ENCODE results near the gene OTOA. TPM values are rescaled to one million over a fixed set of nuclear protein-coding genes. Genes with fewer than 3 reads are reported as not detected.

The OTOA gene
- total RNA-seq, 1 donor from 2014 or later = not detected

- Histone ChIP-seq H3K4me1 (no peaks in the 10 kb centered on the region), H3K27me3 (no peaks in the 10 kb centered on the region)
Observed at GRCh38 chr16:21643785-21644184, 20.0 kb upstream of the OTOA start.

DNA sequence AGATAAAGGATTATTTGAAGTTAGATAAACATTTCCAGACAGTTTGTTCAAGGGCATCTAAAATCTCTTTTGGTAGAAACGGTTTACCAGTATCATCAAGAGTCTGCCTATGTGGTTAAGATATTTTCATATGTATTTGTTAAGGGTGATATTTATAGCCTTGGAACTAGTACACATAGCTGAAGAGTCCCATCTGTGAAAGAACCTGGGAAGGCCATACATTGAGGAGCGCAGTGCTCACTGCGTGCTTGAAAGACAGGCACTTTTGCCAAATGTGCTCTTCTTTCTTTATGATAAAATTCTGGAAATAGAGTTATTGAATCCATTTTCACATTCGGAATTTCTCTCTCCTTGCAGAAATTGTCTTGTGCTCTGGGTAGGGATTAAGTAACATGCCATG, 19.1 kb upstream of the OTOA start:
- peak overlapping the region in 1 of 2 donors; percentile 13 for H3K27ac ChIP-seq

More at GRCh38 chr16:21643785-21644184, 20.0 kb upstream of the OTOA start:
- no peak for DNase-seq (ENCODE audit: low spot score in 2 of 2)
- intact Hi-C loops (cut with DNase I) = no loop called here
- Histone ChIP-seq H3K4me3 (no peak overlapping the region), H3K27ac (no peak overlapping the region), H3K36me3 (no peaks in the 10 kb centered on the region), H3K9me3 (no peaks in the 10 kb centered on the region)
- no peak for TF ChIP-seq CTCF (IDR thresholded peaks at IDR 0.05)

DNA sequence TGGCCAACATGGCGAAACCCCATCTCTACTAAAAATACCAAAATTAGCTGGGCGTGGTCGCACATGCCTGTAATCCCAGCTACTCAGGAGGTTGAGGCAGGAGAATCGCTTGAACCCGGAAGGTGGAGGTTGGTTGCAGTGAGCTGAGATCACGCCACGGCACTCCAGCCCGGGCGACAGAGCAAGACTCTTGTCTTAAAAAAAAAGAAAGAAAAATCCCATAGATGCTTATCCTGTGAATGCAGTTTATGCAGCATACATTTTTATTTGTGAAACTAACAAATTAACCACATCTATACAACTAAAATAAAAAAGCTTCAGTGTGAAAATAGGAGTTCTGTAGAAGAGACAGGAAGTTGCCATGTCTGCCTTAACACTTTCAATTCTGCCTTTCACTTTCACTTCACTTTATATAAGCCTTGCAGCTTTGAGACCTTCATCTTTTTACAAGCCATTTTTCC, 18.5 kb upstream of the OTOA start:
- intact Hi-C loops (cut with DNase I) = no loop called here
- Histone ChIP-seq H3K9me3 (no peaks in the 10 kb centered on the region), H3K36me3 (no peaks in the 10 kb centered on the region), H3K4me3 (peak overlapping the region; percentile 18 to 20), H3K27me3 (no peaks in the 10 kb centered on the region), H3K27ac (peak overlapping the region; percentile 7 to 13), H3K4me1 (no peaks in the 10 kb centered on the region)
- no peak for DNase-seq (ENCODE audit: low spot score in 2 of 2)
- no peak for TF ChIP-seq CTCF (IDR thresholded peaks at IDR 0.05)

More for the DNA sequence above, 19.1 kb upstream of the OTOA start:
- H3K4me1 ChIP-seq = no peaks in the 10 kb centered on the region
- H3K27me3 ChIP-seq = no peaks in the 10 kb centered on the region
- no peaks in the 10 kb centered on the region for H3K9me3 ChIP-seq
- H3K36me3 ChIP-seq = no peaks in the 10 kb centered on the region
- no peak overlapping the region for H3K4me3 ChIP-seq
- DNase-seq (ENCODE audit: low spot score in 2 of 2) = no peak
- TF ChIP-seq CTCF (IDR thresholded peaks at IDR 0.05) = no peak
- intact Hi-C loops (cut with DNase I) = no loop called here

- TF ChIP-seq CTCF (IDR thresholded peaks at IDR 0.05) = no peak
- no peak overlapping the region for H3K27ac ChIP-seq
- DNase-seq (ENCODE audit: low spot score in 2 of 2) = no peak
- intact Hi-C loops (cut with DNase I) = no loop called here
- H3K36me3 ChIP-seq = no peaks in the 10 kb centered on the region
- H3K27me3 ChIP-seq = no peaks in the 10 kb centered on the region
- H3K9me3 ChIP-seq = no peaks in the 10 kb centered on the region
- peak overlapping the region in 1 of 2 donors; percentile 18 for H3K4me3 ChIP-seq
- H3K4me1 ChIP-seq = no peaks in the 10 kb centered on the region
Observed at GRCh38 chr16:21646091-21646490, 17.7 kb upstream of the OTOA start.

DNA sequence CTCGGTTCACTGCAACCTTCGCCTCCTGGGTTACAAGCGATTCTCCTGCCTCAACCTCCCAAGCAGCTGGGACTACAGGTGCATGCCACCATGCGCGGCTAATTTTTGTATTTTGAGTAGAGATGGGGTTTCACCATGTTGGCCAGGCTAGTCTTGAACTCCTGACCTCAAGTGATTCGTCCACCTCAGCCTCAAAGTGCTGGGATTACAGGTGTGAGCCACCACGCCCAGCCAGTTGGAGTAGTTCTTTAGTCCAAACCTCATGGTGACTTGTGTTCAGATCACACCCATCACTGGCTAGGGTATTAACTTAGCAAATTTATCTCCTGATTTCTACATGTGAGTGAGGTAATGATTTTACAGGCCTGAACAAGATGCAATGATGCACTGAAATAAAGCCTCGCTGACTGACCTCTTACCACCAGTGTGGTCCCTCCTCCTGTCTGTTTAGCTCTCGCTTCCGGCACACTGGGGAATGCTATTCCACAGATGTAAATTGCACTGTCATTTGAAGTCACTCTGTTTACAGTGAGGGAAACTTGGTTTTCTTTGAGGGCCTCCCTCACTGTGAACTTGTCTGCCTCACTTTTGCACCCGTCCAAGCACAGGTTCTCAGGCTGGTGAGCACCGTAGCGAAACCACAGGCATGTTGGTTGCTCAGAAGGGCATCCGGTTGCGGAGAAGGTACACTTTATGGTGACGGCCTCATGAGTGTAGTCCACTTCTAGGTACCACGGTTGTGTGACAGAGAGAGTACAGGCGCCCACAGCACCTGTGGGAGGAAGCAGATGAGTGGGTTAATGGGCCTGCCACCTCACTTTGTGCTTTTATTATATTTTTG, 16.8 kb upstream of the OTOA start:
- Histone ChIP-seq H3K27me3 (no peaks in the 10 kb centered on the region), H3K4me3 (no peak overlapping the region), H3K36me3 (no peaks in the 10 kb centered on the region), H3K27ac (no peak overlapping the region), H3K4me1 (no peaks in the 10 kb centered on the region), H3K9me3 (no peaks in the 10 kb centered on the region)
- no peak for DNase-seq (ENCODE audit: low spot score in 2 of 2)
- intact Hi-C loops (cut with DNase I) = no loop called here
- TF ChIP-seq CTCF (IDR thresholded peaks at IDR 0.05) = no peak
